A673 (cell line): Measurements from ENCODE around the gene SNX33. TPM values are rescaled to one million over a fixed set of nuclear protein-coding genes. Genes with fewer than 3 reads are reported as not detected.

Experiments used
- BruUV-seq: library from RNA; stranded (reverse); fragments of 400-500 nt; replicated peaks from 2 replicates; lab custom pipeline; 2021; lab: Mats Ljungman, UMichigan
- CTCF ChIA-PET: fragments of 300-600 bp; sonication (Branson Sonifier 250); formaldehyde crosslinking; loops from one replicate; lab custom pipeline; 2022; ENCODE audit warnings: antibody characterized with exemption; lab: Charles Lee
- POLR2A ChIA-PET: fragments of 300-600 bp; sonication (Branson Sonifier 250); formaldehyde crosslinking; loops from one replicate; lab custom pipeline; 2022; ENCODE audit warnings: antibody characterized with exemption; ENCODE audit not compliant: low non-redundant PET; lab: Charles Lee
- DNase-seq: peaks from one replicate; pipeline ENCODE4 v3.0.0-alpha.2; 2015; ENCODE audit warnings: low spot score
- H3K27ac ChIP-seq: fragments of 200-600 bp; sonication (generic); 2 replicates; pipeline ENCODE4 v1.5.1; 2016; ENCODE audit warnings: mixed run types, low read depth, mild to moderate bottlenecking, mixed read lengths, antibody characterized with exemption, low read length; ENCODE audit not compliant: poor library complexity, severe bottlenecking
- H3K27me3 ChIP-seq: fragments of 200-600 bp; sonication (generic); replicated peaks from 2 replicates; pipeline ENCODE4 v1.6.1; 2017; ENCODE audit warnings: mixed run types, low read depth, mild to moderate bottlenecking, mixed read lengths, antibody characterized with exemption, low read length; ENCODE audit not compliant: insufficient read depth, poor library complexity
- H3K36me3 ChIP-seq: fragments of 200-600 bp; sonication (generic); 2 replicates; pipeline ENCODE4 v1.6.1; 2016; ENCODE audit warnings: mixed run types, mild to moderate bottlenecking, mixed read lengths, antibody characterized with exemption, low read length; ENCODE audit not compliant: insufficient read depth, poor library complexity, severe bottlenecking
- H3K4me1 ChIP-seq: fragments of 200-600 bp; sonication (generic); 2 replicates; pipeline ENCODE4 v1.6.1; 2017; ENCODE audit warnings: mixed run types, mild to moderate bottlenecking, mixed read lengths, antibody characterized with exemption, low read length; ENCODE audit not compliant: insufficient read depth, poor library complexity, severe bottlenecking
- H3K4me3 ChIP-seq: fragments of 200-600 bp; sonication (generic); 2 replicates; pipeline ENCODE4 v1.5.1; 2016; ENCODE audit warnings: low read depth, mixed run types, mild to moderate bottlenecking, mixed read lengths, low read length; ENCODE audit not compliant: poor library complexity, severe bottlenecking
- H3K9me3 ChIP-seq: fragments of 200-600 bp; sonication (generic); 2 replicates; pipeline ENCODE4 v1.6.1; 2016; ENCODE audit warnings: mixed run types, low read depth, mild to moderate bottlenecking, mixed read lengths, antibody characterized with exemption, low read length; ENCODE audit not compliant: poor library complexity, severe bottlenecking
- EZH2 ChIP-seq: fragments of 200-600 bp; sonication (generic); IDR thresholded peaks from 2 replicates; pipeline ENCODE4 v1.6.1; 2017; ENCODE audit warnings: borderline replicate concordance, low read depth, mild to moderate bottlenecking, mixed read lengths, antibody characterized with exemption, low read length; ENCODE audit not compliant: poor library complexity, severe bottlenecking
- intact Hi-C: fragments of 100-400 bp; cut with micrococcal nuclease; formaldehyde crosslinking; loops from one replicate; pipeline ENCODE4 v1.10.0; 2022; ENCODE audit not compliant: unreplicated experiment
- total RNA-seq: library from RNA; stranded (reverse); gene quantifications from 2 replicates; pipeline ENCODE4 v1.2.3, GENCODE V29; 2021
- TF ChIP-seq, protein P1 (sequence below): fragments of 300-800, 200-600 bp; sonication (generic); conservative IDR thresholded peaks from 2 replicates; pipeline ENCODE4 v1.5.1; 2017; ENCODE audit warnings: low read depth, mild to moderate bottlenecking, antibody characterized with exemption, low read length, moderate library complexity, mixed read lengths

SNX33 gene
- total RNA-seq, 1 experiment from 2014 or later: 3.4 TPM

DNA sequence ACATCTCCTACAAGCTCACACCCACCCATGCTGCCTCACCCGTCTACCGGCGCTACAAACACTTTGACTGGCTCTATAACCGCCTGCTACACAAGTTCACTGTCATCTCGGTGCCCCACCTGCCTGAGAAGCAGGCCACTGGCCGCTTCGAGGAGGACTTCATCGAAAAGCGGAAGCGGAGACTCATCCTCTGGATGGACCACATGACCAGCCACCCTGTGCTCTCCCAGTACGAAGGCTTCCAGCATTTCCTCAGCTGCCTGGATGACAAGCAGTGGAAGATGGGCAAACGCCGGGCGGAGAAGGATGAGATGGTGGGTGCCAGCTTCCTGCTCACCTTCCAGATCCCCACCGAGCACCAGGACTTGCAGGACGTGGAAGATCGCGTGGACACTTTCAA, 2.1 kb downstream of the SNX33 start:
- Histone ChIP-seq H3K4me3 (no peak overlapping the region), H3K36me3 (no peaks in the 10 kb centered on the region), H3K9me3 (no peaks in the 10 kb centered on the region), H3K27ac (no peak overlapping the region), H3K4me1 (peaks cover 6% of the 10 kb centered on the region), H3K27me3 (no peaks in the 10 kb centered on the region)
- DNase-seq: no peak
- POLR2A ChIA-PET: interaction anchor here (0.6 kb wide), 1 partner anchor 301 kb away, joined by 13 read pairs; no protein-coding TSS in a partner anchor
- BruUV-seq: no TSS peak
- no peak for TF ChIP-seq EZH2
- CTCF ChIA-PET: interaction anchor here (1.0 kb wide), 1 partner anchor 9 kb away, joined by 3 read pairs; no protein-coding TSS in a partner anchor
- intact Hi-C loops: loop anchor here (5.0 kb wide), 1 partner anchor 143 kb away; no protein-coding TSS in a partner anchor

DNA sequence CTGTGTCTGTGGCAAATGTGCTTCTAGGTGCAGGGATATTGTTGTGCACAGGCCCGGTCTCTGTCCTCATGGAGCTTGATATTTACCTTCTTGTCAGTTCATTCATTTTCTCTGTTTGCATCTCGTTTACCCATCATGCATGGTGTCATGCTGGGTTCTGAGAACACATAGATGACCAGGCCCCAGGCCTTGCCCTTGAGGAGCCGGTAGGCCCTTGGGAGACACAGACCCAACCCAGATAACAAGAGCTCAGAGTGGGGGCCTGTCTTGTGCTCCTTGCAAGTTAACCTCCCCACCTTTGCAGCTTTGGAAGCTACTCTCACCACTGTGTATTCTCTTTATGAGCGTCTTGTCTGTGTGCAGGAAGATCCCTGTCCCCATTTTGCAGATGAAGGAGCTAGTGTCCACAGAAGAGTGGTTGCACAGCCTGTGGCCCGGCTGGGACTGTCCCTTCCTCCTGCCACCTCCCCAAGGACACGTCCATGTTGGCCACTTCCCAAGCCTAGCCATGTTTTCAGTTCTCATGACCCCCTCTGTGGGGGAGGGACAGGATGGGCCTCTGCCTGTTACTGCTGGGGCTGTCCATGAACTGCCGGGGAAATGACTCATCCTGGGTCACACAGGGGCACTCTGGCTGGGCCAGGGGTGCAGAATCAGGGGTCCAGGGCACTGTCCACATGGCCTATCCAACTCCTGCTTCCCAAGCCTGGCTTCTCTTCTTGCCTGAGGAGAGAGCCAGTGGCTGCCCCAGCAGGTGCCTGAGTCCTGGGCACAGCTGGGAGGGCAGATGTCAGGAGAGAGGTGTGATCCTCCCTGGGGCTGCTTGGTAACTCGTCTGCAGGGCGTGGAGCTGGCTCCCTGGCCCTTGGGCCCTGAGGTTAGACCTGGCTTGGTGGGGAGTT, 3.4 kb downstream of the SNX33 start:
- H3K36me3 ChIP-seq: no peaks in the 10 kb centered on the region
- no peak for TF ChIP-seq EZH2
- TF ChIP-seq, protein P1, sequence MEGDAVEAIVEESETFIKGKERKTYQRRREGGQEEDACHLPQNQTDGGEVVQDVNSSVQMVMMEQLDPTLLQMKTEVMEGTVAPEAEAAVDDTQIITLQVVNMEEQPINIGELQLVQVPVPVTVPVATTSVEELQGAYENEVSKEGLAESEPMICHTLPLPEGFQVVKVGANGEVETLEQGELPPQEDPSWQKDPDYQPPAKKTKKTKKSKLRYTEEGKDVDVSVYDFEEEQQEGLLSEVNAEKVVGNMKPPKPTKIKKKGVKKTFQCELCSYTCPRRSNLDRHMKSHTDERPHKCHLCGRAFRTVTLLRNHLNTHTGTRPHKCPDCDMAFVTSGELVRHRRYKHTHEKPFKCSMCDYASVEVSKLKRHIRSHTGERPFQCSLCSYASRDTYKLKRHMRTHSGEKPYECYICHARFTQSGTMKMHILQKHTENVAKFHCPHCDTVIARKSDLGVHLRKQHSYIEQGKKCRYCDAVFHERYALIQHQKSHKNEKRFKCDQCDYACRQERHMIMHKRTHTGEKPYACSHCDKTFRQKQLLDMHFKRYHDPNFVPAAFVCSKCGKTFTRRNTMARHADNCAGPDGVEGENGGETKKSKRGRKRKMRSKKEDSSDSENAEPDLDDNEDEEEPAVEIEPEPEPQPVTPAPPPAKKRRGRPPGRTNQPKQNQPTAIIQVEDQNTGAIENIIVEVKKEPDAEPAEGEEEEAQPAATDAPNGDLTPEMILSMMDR: no peak
- CTCF ChIA-PET: interaction anchor here (0.7 kb wide), 1 partner anchor 1307 kb away, joined by 5 read pairs; no protein-coding TSS in a partner anchor
- POLR2A ChIA-PET: no interaction called here
- H3K9me3 ChIP-seq: no peaks in the 10 kb centered on the region
- H3K27ac ChIP-seq: no peak overlapping the region
- H3K27me3 ChIP-seq: no peaks in the 10 kb centered on the region
- H3K4me3 ChIP-seq: no peak overlapping the region
- H3K4me1 ChIP-seq: peaks cover 6% of the 10 kb centered on the region
- no peak for DNase-seq
- no TSS peak for BruUV-seq
- intact Hi-C loops: no loop called here

DNA sequence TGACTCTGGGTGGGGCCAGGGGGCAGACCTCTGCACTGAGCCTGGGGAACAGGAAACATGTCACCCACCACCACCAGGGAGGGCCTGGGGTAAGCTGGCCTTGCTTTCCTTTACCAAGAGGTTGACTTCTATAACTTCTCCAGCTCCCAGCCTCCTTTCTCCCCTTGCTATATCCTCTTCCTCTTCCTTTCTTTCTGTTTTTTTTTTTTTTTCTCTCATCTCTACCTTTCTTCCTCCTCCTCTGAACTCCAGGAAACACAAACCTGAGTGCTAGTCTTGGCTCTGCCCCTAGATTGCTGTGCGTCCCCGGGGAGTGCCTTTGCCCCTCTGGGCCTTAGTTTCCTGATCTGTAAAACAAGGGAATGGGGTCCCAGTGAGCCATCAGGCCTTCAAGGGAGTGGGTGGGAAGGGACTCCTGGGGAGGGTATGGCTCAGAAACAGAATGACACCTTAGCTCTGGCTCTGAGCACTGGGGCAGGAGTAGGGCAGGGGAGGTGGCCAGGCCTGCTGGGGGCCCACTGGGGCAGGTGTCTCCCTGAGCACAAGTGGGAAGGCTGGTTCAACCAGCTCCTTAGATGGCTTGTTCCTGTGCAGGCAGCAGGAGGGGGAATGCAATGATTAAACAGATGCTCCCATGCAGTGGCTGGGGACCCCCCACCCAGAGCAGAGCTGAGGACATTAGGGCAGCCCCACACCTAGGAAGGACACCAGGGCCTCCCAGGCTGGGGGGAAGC, 4.3 kb downstream of the SNX33 start:
- no peak overlapping the region for H3K4me3 ChIP-seq
- no peak overlapping the region for H3K27ac ChIP-seq
- ChIA-PET POLR2A (no interaction called here), CTCF (interaction anchor here (0.7 kb wide), 1 partner anchor 1306 kb away, joined by 5 read pairs; no protein-coding TSS in a partner anchor)
- H3K4me1 ChIP-seq: peaks cover 2% of the 10 kb centered on the region
- H3K27me3 ChIP-seq: no peaks in the 10 kb centered on the region
- H3K36me3 ChIP-seq: no peaks in the 10 kb centered on the region
- TF ChIP-seq, protein P1: no peak
- no peak for TF ChIP-seq EZH2
- intact Hi-C loops: no loop called here
- no TSS peak for BruUV-seq
- H3K9me3 ChIP-seq: no peaks in the 10 kb centered on the region
- DNase-seq: no peak
